ENCODE measurements around the gene TXNDC2.

TXNDC2 gene

DNA sequence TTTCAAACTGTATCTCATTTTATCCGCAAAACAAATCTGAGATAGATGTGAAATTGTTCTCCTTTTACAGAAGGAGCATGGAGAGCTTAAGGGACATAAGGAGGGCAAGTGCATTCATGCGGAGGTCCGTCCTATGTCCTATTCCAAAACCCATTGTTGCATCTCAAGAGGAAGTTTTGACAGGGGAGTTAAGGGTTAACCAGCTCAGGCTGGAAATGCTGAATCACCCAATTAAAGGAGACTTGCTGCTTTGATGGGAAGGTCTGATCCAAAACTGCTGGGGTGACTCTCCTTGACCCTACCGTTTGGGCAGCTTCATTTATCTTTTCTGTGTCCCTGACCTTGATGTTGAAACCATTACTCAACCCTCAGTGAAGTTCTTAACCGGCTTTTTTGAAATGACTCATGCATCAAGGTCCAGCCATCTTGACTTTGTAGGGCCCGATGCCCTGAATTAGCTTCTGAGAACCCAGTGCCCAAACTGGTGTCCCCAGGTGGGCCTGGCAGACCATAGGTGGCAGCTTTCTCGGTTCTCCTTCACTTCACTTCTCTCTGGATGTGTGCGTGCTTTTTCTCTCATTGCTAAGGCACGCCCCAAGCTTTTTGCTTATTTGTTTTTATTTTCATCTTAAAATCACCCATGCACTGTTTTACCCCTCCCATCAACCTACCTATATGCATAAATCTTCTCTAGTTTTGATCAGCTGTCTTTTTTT, 15.9 kb upstream of the TXNDC2 start:
- Histone ChIP-seq H2AFZ (ENCODE audit: low read length) (peak overlapping the region; percentile 71), H3K27ac (replicated peaks; ENCODE audit: low read length) (no peak overlapping the region), H3K4ac (ENCODE audit: low read length) (no peak overlapping the region), H2BK5ac (ENCODE audit: low read length) (no peak overlapping the region), H2BK12ac (ENCODE audit: low read length) (no peak overlapping the region), H3K4me2 (ENCODE audit: insufficient read depth, low read length, poor library complexity, severe bottlenecking) (no peak overlapping the region), H3K23ac (ENCODE audit: low read depth, low read length, poor library complexity) (no peak overlapping the region), H3K4me1 (ENCODE audit: control insufficient read depth in 2 of 2, insufficient read depth in 1 of 2, low read depth in 1 of 2, low read length in 2 of 2) (peaks cover 6 to 16% of the 10 kb centered on the region in 2 donors), H3K14ac (ENCODE audit: low read length) (no peak overlapping the region), H3K9me3 (replicated peaks in 1 of 2; ENCODE audit: control insufficient read depth in 2 of 2, insufficient read depth in 1 of 2, low read depth in 1 of 2, low read length in 2 of 2) (peaks cover 4 to 16% of the 10 kb centered on the region in 2 donors), H3K27me3 (ENCODE audit: control insufficient read depth in 3 of 3, insufficient read depth in 3 of 3, low read depth in 1 of 3, low read length in 3 of 3) (no peaks in the 10 kb centered on the region), H3K36me3 (replicated peaks in 1 of 2; ENCODE audit: control insufficient read depth in 2 of 2, insufficient read depth in 2 of 2, low read length in 2 of 2) (no peaks in the 10 kb centered on the region), H3K4me3 (ENCODE audit: low read length in 2 of 2) (no peak overlapping the region), H4K91ac (ENCODE audit: low read depth, low read length, poor library complexity) (no peak overlapping the region), H2BK120ac (ENCODE audit: low read depth, low read length) (no peak overlapping the region), H4K8ac (ENCODE audit: low read depth, low read length) (no peak overlapping the region), H2BK15ac (ENCODE audit: low read length) (no peak overlapping the region), H2AK5ac (ENCODE audit: low read depth, low read length) (no peak overlapping the region), H3K79me1 (ENCODE audit: low read depth, low read length) (no peaks in the 10 kb centered on the region), H3K9ac (ENCODE audit: low read depth, low read length, poor library complexity) (no peak overlapping the region), H3K18ac (ENCODE audit: low read length) (no peak overlapping the region)
- no peak for DNase-seq (ENCODE audit: low spot score)
- no CpG with 5 or more reads among the region's 9 CpGs for WGBS, 2 donors (ENCODE audit: extremely low coverage in 2 of 2, insufficient read length in 2 of 2, insufficient replicate concordance in 1 of 2)

DNA sequence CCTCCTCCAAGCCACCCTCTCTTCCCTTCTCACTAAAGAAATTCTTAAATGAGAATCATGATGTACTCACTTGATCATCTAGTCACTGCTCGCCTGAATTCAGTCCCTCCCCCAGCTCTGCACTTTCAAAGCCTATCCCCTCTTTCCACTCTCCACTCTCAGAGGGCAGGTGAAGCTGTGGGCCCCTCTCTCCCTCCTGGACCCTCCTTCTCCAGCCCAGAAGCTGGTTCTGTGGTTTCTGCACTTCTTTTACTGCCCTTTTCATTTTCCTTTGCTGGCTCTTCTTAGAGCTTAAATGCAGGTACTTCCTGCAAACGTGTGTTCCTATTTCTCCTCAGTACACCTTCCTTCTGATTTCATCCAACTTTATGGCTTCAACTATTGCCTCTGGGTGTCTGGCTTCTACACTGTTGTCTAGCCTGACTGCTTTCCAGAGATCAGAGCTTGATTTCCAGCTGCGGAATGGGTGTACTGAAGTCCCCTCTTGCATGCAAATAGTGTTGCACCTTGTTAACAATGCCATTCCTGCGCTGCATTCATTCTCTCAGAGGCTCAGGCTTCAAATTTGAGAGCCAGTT, 15.3 kb upstream of the TXNDC2 start:
- peaks cover 6 to 16% of the 10 kb centered on the region in 2 donors for H3K4me1 ChIP-seq (ENCODE audit: control insufficient read depth in 2 of 2, insufficient read depth in 1 of 2, low read depth in 1 of 2, low read length in 2 of 2)
- H2AK5ac ChIP-seq (ENCODE audit: low read depth, low read length), result no peak overlapping the region
- no peaks in the 10 kb centered on the region for H3K36me3 ChIP-seq (replicated peaks in 1 of 2; ENCODE audit: control insufficient read depth in 2 of 2, insufficient read depth in 2 of 2, low read length in 2 of 2)
- H4K91ac ChIP-seq (ENCODE audit: low read depth, low read length, poor library complexity), result no peak overlapping the region
- H2BK15ac ChIP-seq (ENCODE audit: low read length), result no peak overlapping the region
- no peak overlapping the region for H3K14ac ChIP-seq (ENCODE audit: low read length)
- WGBS, 2 donors (ENCODE audit: extremely low coverage in 2 of 2, insufficient read length in 2 of 2, insufficient replicate concordance in 1 of 2), result no CpG with 5 or more reads among the region's 4 CpGs
- no peaks in the 10 kb centered on the region for H3K79me1 ChIP-seq (ENCODE audit: low read depth, low read length)
- no peak overlapping the region for H3K9ac ChIP-seq (ENCODE audit: low read depth, low read length, poor library complexity)
- peak overlapping the region; percentile 71 for H2AFZ ChIP-seq (ENCODE audit: low read length)
- no peak overlapping the region for H2BK120ac ChIP-seq (ENCODE audit: low read depth, low read length)
- DNase-seq (ENCODE audit: low spot score), result no peak
- H2BK5ac ChIP-seq (ENCODE audit: low read length), result no peak overlapping the region
- no peak overlapping the region for H4K8ac ChIP-seq (ENCODE audit: low read depth, low read length)
- H3K4me3 ChIP-seq (ENCODE audit: low read length in 2 of 2), result no peak overlapping the region
- H3K27ac ChIP-seq (replicated peaks; ENCODE audit: low read length), result no peak overlapping the region
- no peak overlapping the region for H3K4ac ChIP-seq (ENCODE audit: low read length)
- no peak overlapping the region for H3K23ac ChIP-seq (ENCODE audit: low read depth, low read length, poor library complexity)
- peaks cover 2 to 11% of the 10 kb centered on the region in 2 donors for H3K9me3 ChIP-seq (replicated peaks in 1 of 2; ENCODE audit: control insufficient read depth in 2 of 2, insufficient read depth in 1 of 2, low read depth in 1 of 2, low read length in 2 of 2)
- H3K27me3 ChIP-seq (ENCODE audit: control insufficient read depth in 3 of 3, insufficient read depth in 3 of 3, low read depth in 1 of 3, low read length in 3 of 3), result no peaks in the 10 kb centered on the region
- no peak overlapping the region for H3K18ac ChIP-seq (ENCODE audit: low read length)
- no peak overlapping the region for H3K4me2 ChIP-seq (ENCODE audit: insufficient read depth, low read length, poor library complexity, severe bottlenecking)
- H2BK12ac ChIP-seq (ENCODE audit: low read length), result no peak overlapping the region

DNA sequence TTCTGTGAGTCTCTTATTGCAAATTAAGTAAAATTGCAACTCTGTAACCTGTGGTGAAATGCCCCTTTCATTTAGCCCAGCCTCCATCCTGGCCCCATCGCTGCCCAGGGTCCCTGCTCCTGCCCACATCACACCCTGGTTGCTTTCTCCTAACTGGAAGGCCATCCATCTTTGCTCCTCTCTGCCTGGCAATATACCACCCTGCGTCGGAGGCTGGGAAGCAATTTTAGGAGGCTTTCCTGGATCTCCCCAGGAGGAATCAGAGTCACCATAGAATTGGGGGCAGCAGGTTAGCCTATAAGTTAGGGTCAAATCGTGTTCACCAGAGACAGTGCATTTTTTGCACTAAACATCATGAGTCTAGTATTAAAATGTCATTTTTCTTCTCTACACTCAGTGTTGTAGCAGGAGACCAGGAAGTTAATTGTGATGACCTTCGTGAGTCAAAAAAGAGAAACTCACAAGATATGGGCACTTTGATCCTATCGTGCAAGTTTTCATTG, 14.5 kb upstream of the TXNDC2 start:
- Histone ChIP-seq H2BK12ac (ENCODE audit: low read length) (no peak overlapping the region), H2AFZ (ENCODE audit: low read length) (peak overlapping the region; percentile 71), H3K14ac (ENCODE audit: low read length) (no peak overlapping the region), H2BK5ac (ENCODE audit: low read length) (no peak overlapping the region), H3K4me1 (ENCODE audit: control insufficient read depth in 2 of 2, insufficient read depth in 1 of 2, low read depth in 1 of 2, low read length in 2 of 2) (peaks cover 6 to 16% of the 10 kb centered on the region in 2 donors), H3K4me2 (ENCODE audit: insufficient read depth, low read length, poor library complexity, severe bottlenecking) (no peak overlapping the region), H3K27me3 (ENCODE audit: control insufficient read depth in 3 of 3, insufficient read depth in 3 of 3, low read depth in 1 of 3, low read length in 3 of 3) (no peaks in the 10 kb centered on the region), H3K27ac (replicated peaks; ENCODE audit: low read length) (no peak overlapping the region), H2BK120ac (ENCODE audit: low read depth, low read length) (no peak overlapping the region), H2BK15ac (ENCODE audit: low read length) (no peak overlapping the region), H4K91ac (ENCODE audit: low read depth, low read length, poor library complexity) (no peak overlapping the region), H3K79me1 (ENCODE audit: low read depth, low read length) (no peaks in the 10 kb centered on the region), H3K36me3 (replicated peaks in 1 of 2; ENCODE audit: control insufficient read depth in 2 of 2, insufficient read depth in 2 of 2, low read length in 2 of 2) (no peaks in the 10 kb centered on the region), H3K4ac (ENCODE audit: low read length) (no peak overlapping the region), H2AK5ac (ENCODE audit: low read depth, low read length) (no peak overlapping the region), H3K23ac (ENCODE audit: low read depth, low read length, poor library complexity) (no peak overlapping the region), H4K8ac (ENCODE audit: low read depth, low read length) (no peak overlapping the region), H3K9ac (ENCODE audit: low read depth, low read length, poor library complexity) (no peak overlapping the region), H3K4me3 (ENCODE audit: low read length in 2 of 2) (no peak overlapping the region), H3K9me3 (replicated peaks in 1 of 2; ENCODE audit: control insufficient read depth in 2 of 2, insufficient read depth in 1 of 2, low read depth in 1 of 2, low read length in 2 of 2) (peaks cover 0 to 4% of the 10 kb centered on the region in 2 donors), H3K18ac (ENCODE audit: low read length) (no peak overlapping the region)
- no peak for DNase-seq (ENCODE audit: low spot score)
- WGBS, 2 donors (ENCODE audit: extremely low coverage in 2 of 2, insufficient read length in 2 of 2, insufficient replicate concordance in 1 of 2), result no CpG with 5 or more reads among the region's 6 CpGs

DNA sequence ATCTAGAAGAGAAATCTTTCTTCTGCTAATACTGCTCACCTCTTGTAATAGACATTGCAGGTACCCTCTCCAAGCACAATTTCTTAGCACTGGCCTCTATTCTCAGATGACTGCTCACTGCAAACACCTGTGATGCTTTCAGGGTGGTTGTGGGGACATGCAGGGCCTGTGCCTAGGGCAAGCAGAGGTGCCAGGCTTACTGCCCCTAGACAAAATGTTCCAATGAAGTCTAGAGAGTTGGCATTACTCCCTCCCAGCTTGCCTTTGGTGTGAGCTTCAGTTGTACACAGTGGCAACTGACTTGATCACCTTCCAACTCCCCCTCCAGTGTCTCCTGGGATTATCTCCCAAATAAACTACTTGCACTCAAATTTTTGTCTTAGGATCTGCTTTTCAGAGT, 12.9 kb upstream of the TXNDC2 start:
- no peak overlapping the region for H2AK5ac ChIP-seq (ENCODE audit: low read depth, low read length)
- H4K8ac ChIP-seq (ENCODE audit: low read depth, low read length), result no peak overlapping the region
- H3K36me3 ChIP-seq (replicated peaks in 1 of 2; ENCODE audit: control insufficient read depth in 2 of 2, insufficient read depth in 2 of 2, low read length in 2 of 2), result no peaks in the 10 kb centered on the region
- no peak overlapping the region for H3K23ac ChIP-seq (ENCODE audit: low read depth, low read length, poor library complexity)
- H3K9ac ChIP-seq (ENCODE audit: low read depth, low read length, poor library complexity), result no peak overlapping the region
- no peak overlapping the region for H2BK15ac ChIP-seq (ENCODE audit: low read length)
- H2BK12ac ChIP-seq (ENCODE audit: low read length), result no peak overlapping the region
- H2BK120ac ChIP-seq (ENCODE audit: low read depth, low read length), result no peak overlapping the region
- no peaks in the 10 kb centered on the region for H3K79me1 ChIP-seq (ENCODE audit: low read depth, low read length)
- H3K14ac ChIP-seq (ENCODE audit: low read length), result no peak overlapping the region
- H3K18ac ChIP-seq (ENCODE audit: low read length), result no peak overlapping the region
- DNase-seq (ENCODE audit: low spot score), result no peak
- H3K9me3 ChIP-seq (replicated peaks in 1 of 2; ENCODE audit: control insufficient read depth in 2 of 2, insufficient read depth in 1 of 2, low read depth in 1 of 2, low read length in 2 of 2), result no peaks in the 10 kb centered on the region
- no peak overlapping the region for H2AFZ ChIP-seq (ENCODE audit: low read length)
- no peak overlapping the region for H2BK5ac ChIP-seq (ENCODE audit: low read length)
- H3K4me2 ChIP-seq (ENCODE audit: insufficient read depth, low read length, poor library complexity, severe bottlenecking), result no peak overlapping the region
- H3K4ac ChIP-seq (ENCODE audit: low read length), result no peak overlapping the region
- no peak overlapping the region for H3K4me3 ChIP-seq (ENCODE audit: low read length in 2 of 2)
- no peaks in the 10 kb centered on the region for H3K27me3 ChIP-seq (ENCODE audit: control insufficient read depth in 3 of 3, insufficient read depth in 3 of 3, low read depth in 1 of 3, low read length in 3 of 3)
- H3K27ac ChIP-seq (replicated peaks; ENCODE audit: low read length), result no peak overlapping the region
- H3K4me1 ChIP-seq (ENCODE audit: control insufficient read depth in 2 of 2, insufficient read depth in 1 of 2, low read depth in 1 of 2, low read length in 2 of 2), result peaks cover 6 to 16% of the 10 kb centered on the region in 2 donors
- no peak overlapping the region for H4K91ac ChIP-seq (ENCODE audit: low read depth, low read length, poor library complexity)

Measured in neuronal stem cell (in vitro differentiated cells).